ENCODE data around the gene CYP3A7.
"Not testable (repeated sequence)": the region's sequence is repeated elsewhere in the genome, so short reads cannot be mapped to it uniquely, and the experiment has no call there.

The CYP3A7 gene

DNA sequence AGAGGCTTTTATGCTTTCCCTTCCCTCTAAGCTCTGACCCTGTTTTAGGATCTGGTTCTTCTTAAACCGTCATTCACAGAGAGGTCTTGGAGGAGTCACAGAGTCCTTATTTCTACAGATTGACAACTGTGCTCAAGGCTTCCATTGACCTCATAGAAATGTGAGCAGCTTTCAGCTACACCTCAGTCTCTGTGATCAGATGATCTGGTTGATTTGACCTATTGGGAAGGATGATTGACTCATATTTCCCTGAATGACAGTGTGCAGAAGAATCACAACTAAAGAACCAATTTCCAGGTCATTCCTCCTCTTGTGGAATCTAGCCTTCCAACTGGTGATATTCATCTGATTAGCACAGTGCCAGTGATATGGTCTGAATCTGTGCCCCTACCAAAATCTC lies 45.6 kb upstream of the CYP3A7 start:
- Histone ChIP-seq H3K4me1 (ENCODE audit: control insufficient read depth, low read length) (no peaks in the 10 kb centered on the region), H3K9me3 (ENCODE audit: control insufficient read depth, insufficient read depth, low read length) (no peaks in the 10 kb centered on the region), H3K27ac (ENCODE audit: low read depth, low read length) (no peak overlapping the region), H3K4me2 (ENCODE audit: low read length) (no peak overlapping the region), H3K79me2 (ENCODE audit: control insufficient read depth, low read length) (no peaks in the 10 kb centered on the region), H3K36me3 (ENCODE audit: control insufficient read depth, low read length) (no peaks in the 10 kb centered on the region), H4K20me1 (ENCODE audit: control insufficient read depth, insufficient read depth, low read depth, low read length) (no peaks in the 10 kb centered on the region), H3F3A (ENCODE audit: control insufficient read depth, insufficient read depth) (no peaks in the 10 kb centered on the region), H3K4me3 (ENCODE audit: low read length) (no peak overlapping the region), H3K9me2 (replicated peaks; ENCODE audit: control insufficient read depth, low read length) (no peaks in the 10 kb centered on the region), H3K27me3 (ENCODE audit: control insufficient read depth, low read length) (peaks cover 33% of the 10 kb centered on the region)
- no peak for TF ChIP-seq EZH2phosphoT487 (IDR thresholded peaks at IDR 0.05; ENCODE audit: borderline replicate concordance, low read length)
- TF ChIP-seq, protein P1, sequence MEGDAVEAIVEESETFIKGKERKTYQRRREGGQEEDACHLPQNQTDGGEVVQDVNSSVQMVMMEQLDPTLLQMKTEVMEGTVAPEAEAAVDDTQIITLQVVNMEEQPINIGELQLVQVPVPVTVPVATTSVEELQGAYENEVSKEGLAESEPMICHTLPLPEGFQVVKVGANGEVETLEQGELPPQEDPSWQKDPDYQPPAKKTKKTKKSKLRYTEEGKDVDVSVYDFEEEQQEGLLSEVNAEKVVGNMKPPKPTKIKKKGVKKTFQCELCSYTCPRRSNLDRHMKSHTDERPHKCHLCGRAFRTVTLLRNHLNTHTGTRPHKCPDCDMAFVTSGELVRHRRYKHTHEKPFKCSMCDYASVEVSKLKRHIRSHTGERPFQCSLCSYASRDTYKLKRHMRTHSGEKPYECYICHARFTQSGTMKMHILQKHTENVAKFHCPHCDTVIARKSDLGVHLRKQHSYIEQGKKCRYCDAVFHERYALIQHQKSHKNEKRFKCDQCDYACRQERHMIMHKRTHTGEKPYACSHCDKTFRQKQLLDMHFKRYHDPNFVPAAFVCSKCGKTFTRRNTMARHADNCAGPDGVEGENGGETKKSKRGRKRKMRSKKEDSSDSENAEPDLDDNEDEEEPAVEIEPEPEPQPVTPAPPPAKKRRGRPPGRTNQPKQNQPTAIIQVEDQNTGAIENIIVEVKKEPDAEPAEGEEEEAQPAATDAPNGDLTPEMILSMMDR (IDR thresholded peaks at IDR 0.05; ENCODE audit: low read depth, low read length, poor library complexity, severe bottlenecking), result no peak

DNA sequence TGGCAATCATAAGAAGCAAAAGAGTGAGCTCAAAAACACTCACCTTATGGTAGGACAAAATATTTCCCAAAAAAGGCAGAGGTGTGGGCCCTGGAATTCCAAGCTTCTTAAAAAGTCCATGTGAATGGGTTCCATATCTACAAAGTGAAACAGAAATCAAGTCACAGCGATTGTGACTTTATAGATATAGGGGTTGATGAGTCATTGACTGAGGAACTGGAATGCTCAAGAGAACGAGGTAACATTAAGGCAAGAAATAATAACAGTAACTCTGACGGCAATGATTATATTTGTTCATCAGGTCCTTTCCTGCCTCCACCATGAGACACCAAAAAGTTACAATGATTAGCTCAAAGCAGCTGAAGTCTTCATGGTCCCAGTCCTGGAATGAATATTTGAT lies 45.0 kb upstream of the CYP3A7 start:
- Histone ChIP-seq H3K4me2 (ENCODE audit: low read length) (no peak overlapping the region), H3K27me3 (ENCODE audit: control insufficient read depth, low read length) (peaks cover 33% of the 10 kb centered on the region), H3K9me3 (ENCODE audit: control insufficient read depth, insufficient read depth, low read length) (no peaks in the 10 kb centered on the region), H3K4me1 (ENCODE audit: control insufficient read depth, low read length) (no peaks in the 10 kb centered on the region), H3K79me2 (ENCODE audit: control insufficient read depth, low read length) (no peaks in the 10 kb centered on the region), H3K36me3 (ENCODE audit: control insufficient read depth, low read length) (no peaks in the 10 kb centered on the region), H3K27ac (ENCODE audit: low read depth, low read length) (no peak overlapping the region), H3K4me3 (ENCODE audit: low read length) (no peak overlapping the region), H3K9me2 (replicated peaks; ENCODE audit: control insufficient read depth, low read length) (no peaks in the 10 kb centered on the region), H3F3A (ENCODE audit: control insufficient read depth, insufficient read depth) (no peaks in the 10 kb centered on the region), H4K20me1 (ENCODE audit: control insufficient read depth, insufficient read depth, low read depth, low read length) (no peaks in the 10 kb centered on the region)
- no peak for TF ChIP-seq EZH2phosphoT487 (IDR thresholded peaks at IDR 0.05; ENCODE audit: borderline replicate concordance, low read length)
- TF ChIP-seq, protein P1 (IDR thresholded peaks at IDR 0.05; ENCODE audit: low read depth, low read length, poor library complexity, severe bottlenecking), result no peak

DNA sequence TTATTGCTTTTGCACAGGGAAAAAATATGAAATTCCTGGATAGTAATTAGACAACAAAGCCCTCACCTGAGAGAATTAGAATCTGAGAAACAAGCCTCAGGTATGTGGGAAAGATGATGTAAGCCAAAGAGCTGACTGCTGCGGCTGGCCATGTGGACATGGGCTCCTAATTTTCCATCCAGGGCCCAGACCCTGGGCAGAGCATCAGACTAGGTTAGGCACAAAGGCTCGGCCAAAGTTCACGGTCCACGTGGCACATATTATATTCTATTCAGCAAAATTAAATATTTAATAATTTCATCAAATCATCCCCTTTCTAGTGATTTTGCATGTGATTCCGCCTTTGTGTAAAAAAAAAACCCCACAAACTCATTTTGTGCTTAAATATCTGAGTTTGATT lies 43.9 kb upstream of the CYP3A7 start:
- no peaks in the 10 kb centered on the region for H3K9me2 ChIP-seq (replicated peaks; ENCODE audit: control insufficient read depth, low read length)
- H3K27me3 ChIP-seq (ENCODE audit: control insufficient read depth, low read length), result peaks cover 30% of the 10 kb centered on the region
- no peaks in the 10 kb centered on the region for H3K9me3 ChIP-seq (ENCODE audit: control insufficient read depth, insufficient read depth, low read length)
- no peak overlapping the region for H3K4me2 ChIP-seq (ENCODE audit: low read length)
- no peaks in the 10 kb centered on the region for H3F3A ChIP-seq (ENCODE audit: control insufficient read depth, insufficient read depth)
- H3K36me3 ChIP-seq (ENCODE audit: control insufficient read depth, low read length), result no peaks in the 10 kb centered on the region
- TF ChIP-seq, protein P1 (IDR thresholded peaks at IDR 0.05; ENCODE audit: low read depth, low read length, poor library complexity, severe bottlenecking), result no peak
- TF ChIP-seq EZH2phosphoT487 (IDR thresholded peaks at IDR 0.05; ENCODE audit: borderline replicate concordance, low read length), result no peak
- H4K20me1 ChIP-seq (ENCODE audit: control insufficient read depth, insufficient read depth, low read depth, low read length), result no peaks in the 10 kb centered on the region
- H3K79me2 ChIP-seq (ENCODE audit: control insufficient read depth, low read length), result no peaks in the 10 kb centered on the region
- no peak overlapping the region for H3K27ac ChIP-seq (ENCODE audit: low read depth, low read length)
- H3K4me3 ChIP-seq (ENCODE audit: low read length), result no peak overlapping the region
- H3K4me1 ChIP-seq (ENCODE audit: control insufficient read depth, low read length), result no peaks in the 10 kb centered on the region

- H4K20me1 ChIP-seq (ENCODE audit: control insufficient read depth, insufficient read depth, low read depth, low read length); H3K27ac ChIP-seq (ENCODE audit: low read depth, low read length); H3K9me3 ChIP-seq (ENCODE audit: control insufficient read depth, insufficient read depth, low read length); H3K79me2 ChIP-seq (ENCODE audit: control insufficient read depth, low read length); H3K4me1 ChIP-seq (ENCODE audit: control insufficient read depth, low read length); H3K36me3 ChIP-seq (ENCODE audit: control insufficient read depth, low read length); H3F3A ChIP-seq (ENCODE audit: control insufficient read depth, insufficient read depth); H3K9me2 ChIP-seq (replicated peaks; ENCODE audit: control insufficient read depth, low read length); H3K27me3 ChIP-seq (ENCODE audit: control insufficient read depth, low read length); H3K4me3 ChIP-seq (ENCODE audit: low read length); H3K4me2 ChIP-seq (ENCODE audit: low read length): not testable (repeated sequence)
Observed at GRCh38 chr7:99773395-99773794, 38.4 kb upstream of the CYP3A7 start.

Measured in DOHH2 (cell line).